IMR-90 (cell line): ENCODE measurements around the gene ROBO1. TPM values are rescaled to one million over a fixed set of nuclear protein-coding genes. Genes with fewer than 3 reads are reported as not detected.

Experiments
- ATAC-seq: fragments of 200-7000 bp; cut with Tn5 transposase; 2 replicates; pipeline ENCODE4 v1.9.1; 2020; ENCODE audit warnings: low read depth, mild to moderate bottlenecking, moderate library complexity
- BruUV-seq: library from RNA; stranded (reverse); fragments of 400-500 nt; replicated peaks from 2 replicates; lab custom pipeline; 2021; lab: Mats Ljungman, UMichigan
- CTCF ChIA-PET: fragments of 300-600 bp; formaldehyde crosslinking; extraction: SDS; loops from one replicate; lab custom pipeline; 2021; ENCODE audit warnings: antibody characterized with exemption; lab: Yijun Ruan, JAX
- POLR2A ChIA-PET: fragments of 300-600 bp; sonication (Branson Sonifier 250); formaldehyde crosslinking; loops from one replicate; lab custom pipeline; 2022; ENCODE audit warnings: antibody characterized with exemption; ENCODE audit not compliant: unreplicated experiment; lab: Charles Lee
- DNase-seq: peaks from one replicate; pipeline ENCODE4 v3.0.0; 2013
- H2AFZ ChIP-seq: replicated peaks from 2 replicates; pipeline ENCODE3; 2013; ENCODE audit warnings: low read length, mild to moderate bottlenecking; ENCODE audit not compliant: poor library complexity
- H2AK5ac ChIP-seq: 2 replicates; pipeline ENCODE4 v1.6.1; 2013; ENCODE audit warnings: low read depth, low read length, inconsistent platforms
- H2AK9ac ChIP-seq: replicated peaks from 2 replicates; pipeline ENCODE3; 2013; ENCODE audit warnings: mild to moderate bottlenecking, low read depth, low read length, moderate library complexity; ENCODE audit not compliant: poor library complexity
- H2BK120ac ChIP-seq: 2 replicates; pipeline ENCODE4 v1.6.1; 2013; ENCODE audit warnings: low read depth, low read length, inconsistent platforms
- H2BK15ac ChIP-seq: 3 replicates; pipeline ENCODE4 v1.6.1; 2013; ENCODE audit warnings: low read depth, low read length, inconsistent platforms
- H2BK20ac ChIP-seq: 2 replicates; pipeline ENCODE4 v1.6.1; 2013; ENCODE audit warnings: low read depth, mild to moderate bottlenecking, inconsistent platforms, low read length, moderate library complexity
- H2BK5ac ChIP-seq: 2 replicates; pipeline ENCODE4 v1.6.1; 2013; ENCODE audit warnings: mild to moderate bottlenecking, low read depth, low read length, inconsistent platforms; ENCODE audit not compliant: poor library complexity, severe bottlenecking
- H3K14ac ChIP-seq: replicated peaks from 2 replicates; pipeline ENCODE4 v1.6.1; 2013; ENCODE audit warnings: low read depth, low read length, inconsistent platforms
- H3K18ac ChIP-seq: 2 replicates; pipeline ENCODE4 v1.6.1; 2013; ENCODE audit warnings: low read depth, low read length, control low read depth
- H3K23ac ChIP-seq: 2 replicates; pipeline ENCODE4 v1.6.1; 2013; ENCODE audit warnings: low read depth, low read length, inconsistent platforms
- H3K27ac ChIP-seq: 2 replicates; pipeline ENCODE4 v1.5.1; 2013; ENCODE audit warnings: mild to moderate bottlenecking, control low read depth, low read length; ENCODE audit not compliant: insufficient read depth
- H3K27me3 ChIP-seq: 2 replicates; pipeline ENCODE4 v1.6.1; 2013; ENCODE audit warnings: low read length; ENCODE audit not compliant: control insufficient read depth, insufficient read depth
- H3K36me3 ChIP-seq: 2 replicates; pipeline ENCODE4 v1.6.1; 2013; ENCODE audit warnings: low read length, mixed read lengths; ENCODE audit not compliant: control insufficient read depth, insufficient read depth
- H3K4ac ChIP-seq: 2 replicates; pipeline ENCODE4 v1.6.1; 2013; ENCODE audit warnings: low read depth, low read length, inconsistent platforms
- H3K4me1 ChIP-seq: 2 replicates; pipeline ENCODE4 v1.6.1; 2013; ENCODE audit warnings: low read length, mixed read lengths; ENCODE audit not compliant: control insufficient read depth, insufficient read depth
- H3K4me2 ChIP-seq: 2 replicates; pipeline ENCODE4 v1.6.1; 2013; ENCODE audit warnings: low read depth, mild to moderate bottlenecking, control low read depth, low read length, moderate library complexity
- H3K4me3 ChIP-seq: 2 replicates; pipeline ENCODE4 v1.5.1; 2013; ENCODE audit warnings: low read depth, mild to moderate bottlenecking, control low read depth, low read length, moderate library complexity; ENCODE audit not compliant: insufficient read depth
- H3K56ac ChIP-seq: 2 replicates; pipeline ENCODE4 v1.6.1; 2013; ENCODE audit warnings: low read length, inconsistent platforms; ENCODE audit not compliant: insufficient read depth; ENCODE audit errors: extremely low read depth
- H3K79me1 ChIP-seq, 2 experiments: 2 replicates each; pipeline ENCODE4 v1.6.1; 2013; ENCODE audit warnings: low read length in 2 of 2, inconsistent platforms in 1 of 2, low read depth in 1 of 2
- H3K9ac ChIP-seq: 2 replicates; pipeline ENCODE4 v1.6.1; 2013; ENCODE audit warnings: low read depth, low read length, control low read depth
- H3K9me1 ChIP-seq: 2 replicates; pipeline ENCODE4 v1.6.1; 2013; ENCODE audit warnings: low read length, inconsistent platforms; ENCODE audit not compliant: insufficient read depth
- H3K9me3 ChIP-seq: 2 replicates; pipeline ENCODE4 v1.6.1; 2013; ENCODE audit warnings: low read length; ENCODE audit not compliant: control insufficient read depth, insufficient read depth
- H4K20me1 ChIP-seq: 2 replicates; pipeline ENCODE4 v1.6.1; 2013; ENCODE audit warnings: low read length, inconsistent platforms; ENCODE audit not compliant: insufficient read depth
- H4K5ac ChIP-seq: 2 replicates; pipeline ENCODE4 v1.6.1; 2013; ENCODE audit warnings: mild to moderate bottlenecking, low read depth, low read length, control low read depth
- H4K8ac ChIP-seq, 2 experiments: 2 replicates each; pipeline ENCODE4 v1.6.1; 2013; ENCODE audit warnings: low read depth in 2 of 2, low read length in 2 of 2, control low read depth in 1 of 2, inconsistent platforms in 1 of 2
- H4K91ac ChIP-seq: 2 replicates; pipeline ENCODE4 v1.6.1; 2013; ENCODE audit warnings: low read depth, low read length, inconsistent platforms; ENCODE audit not compliant: insufficient read depth
- ELK1 ChIP-seq: fragments of 150-350 bp; IDR thresholded peaks from 2 replicates; pipeline ENCODE4 v1.6.1; 2016; ENCODE audit warnings: low read depth, mild to moderate bottlenecking, low read length, moderate library complexity, borderline replicate concordance
- FOS ChIP-seq: fragments of 150-350 bp; IDR thresholded peaks from 2 replicates; pipeline ENCODE4 v1.6.1; 2016; ENCODE audit warnings: low read depth, low read length
- MXI1 ChIP-seq: IDR thresholded peaks from 2 replicates; pipeline ENCODE4 v1.6.1; 2012; ENCODE audit warnings: low read depth, mild to moderate bottlenecking, low read length, moderate library complexity, borderline replicate concordance
- NFE2L2 ChIP-seq: fragments of 150-350 bp; IDR thresholded peaks from 2 replicates; pipeline ENCODE4 v1.6.1; 2016; ENCODE audit warnings: low read depth, mild to moderate bottlenecking, low read length
- POLR2A ChIP-seq: IDR thresholded peaks from 2 replicates; pipeline ENCODE4 v1.6.1; 2012; ENCODE audit warnings: mild to moderate bottlenecking, low read depth, low read length
- dilution Hi-C: fragments of 300-500 bp; cut with HindIII; formaldehyde crosslinking; loops from one replicate; pipeline ENCODE4 v1.14.3; 2018; ENCODE audit warnings: low sequenced_read_pairs; ENCODE audit not compliant: unreplicated experiment
- in situ Hi-C: fragments of 300-500 bp; cut with MboI; formaldehyde crosslinking; loops from 3 replicates; pipeline ENCODE4 v1.14.3; 2019; ENCODE audit warnings: low sequenced_read_pairs, inconsistent platforms, mixed read lengths
- intact Hi-C: fragments of 100-400 bp; cut with micrococcal nuclease; formaldehyde crosslinking; loops from 2 replicates; pipeline ENCODE4 v1.10.0; 2022
- polyA plus RNA-seq, 3 experiments: library from polyadenylated mRNA; depleted of rRNA; stranded (reverse); fragments of >200 nt; gene quantifications; 2 replicates each; pipeline ENCODE4 v1.2.3, GENCODE V29; 2012; ENCODE audit warnings: low replicate concordance in 1 of 3
- total RNA-seq: library from RNA; depleted of rRNA; stranded (reverse); fragments of >200 nt; gene quantifications from 2 replicates; pipeline ENCODE4 v1.2.3, GENCODE V29; 2012

ROBO1 gene
- total and polyA plus RNA-seq, 2 of the 4 experiments (the other 2 are of a cell fraction), result 24.1 to 53.9 TPM

- BruUV-seq, result no TSS peak
- Histone ChIP-seq H3K18ac (no peak overlapping the region), H2AK9ac (no peak overlapping the region), H3K23ac (no peak overlapping the region; the same call in 1 of the 2 replicates), H4K8ac (peak overlapping the region in 1 of 2 experiments; percentile 61; a peak in 3 of 4 replicates), H2AK5ac (no peak overlapping the region), H2BK5ac (peak overlapping the region; percentile 31), H3K4me3 (peak overlapping the region; percentile 65; the same call in 1 of the 2 replicates), H3K56ac (no peak overlapping the region), H3K9me3 (no peaks in the 10 kb centered on the region), H4K5ac (no peak overlapping the region; the same call in 1 of the 2 replicates), H3K4me1 (peaks cover 1% of the 10 kb centered on the region; the same call in 1 of the 2 replicates), H2BK20ac (peak overlapping the region; percentile 43; the same call in 1 of the 2 replicates), H3K4ac (0 out of 2 replicates have a peak overlapping the region, but pooled peaks have one; percentile 21), H3K9me1 (no peaks in the 10 kb centered on the region), H4K20me1 (no peaks in the 10 kb centered on the region), H3K79me1 (peaks cover 4 to 26% of the 10 kb centered on the region in 2 experiments; a peak in 3 of 4 replicates), H3K9ac (no peak overlapping the region), H3K27ac (no peak overlapping the region), H3K14ac (no peak overlapping the region), H3K4me2 (peak overlapping the region; percentile 56; the same call in 1 of the 2 replicates), H3K27me3 (no peaks in the 10 kb centered on the region), H2AFZ (no peak overlapping the region), H2BK15ac (peak overlapping the region; percentile 3; the same call in 1 of the 3 replicates), H4K91ac (no peak overlapping the region), H3K36me3 (no peaks in the 10 kb centered on the region), H2BK120ac (no peak overlapping the region)
- in situ Hi-C loops (no loop called here), dilution Hi-C loops (no loop called here), intact Hi-C loops (loop anchor here (1.0 to 5.0 kb wide), 3 partner anchors 68 to 361 kb away; no protein-coding TSS in a partner anchor)
- TF ChIP-seq MXI1, result no peak
- TF ChIP-seq ELK1, result no peak
- no peak for TF ChIP-seq NFE2L2
- TF ChIP-seq FOS, result no peak
- TF ChIP-seq POLR2A, result no peak
- POLR2A ChIA-PET, result no interaction called here
- DNase-seq, result no peak
- CTCF ChIA-PET, result interaction anchor here (1.0 kb wide), 1 partner anchor 12 kb away, joined by 3 read pairs; no protein-coding TSS in a partner anchor
- ATAC-seq, result no peak
Observed at GRCh38 chr3:79019924-79020173, 747.9 kb downstream of the ROBO1 start.
